LHCN-M2 (cell line): Measurements from ENCODE around the gene NCF2. TPM values are rescaled to one million over a fixed set of nuclear protein-coding genes. Genes with fewer than 3 reads are reported as not detected.

Source experiments
- total RNA-seq: library from RNA; depleted of rRNA; stranded (reverse); fragments of >200 nt; gene quantifications from 2 replicates; pipeline ENCODE4 v1.2.3, GENCODE V29; 2014; rRNA removed

The NCF2 gene
- total RNA-seq, 1 experiment from 2014 or later = 0.06 TPM

Other genes starting within 250 kb of the NCF2 start
- 1.3 and 2.4 TPM in 2 replicates for gene NMNAT2, start 172.1 kb downstream of the NCF2 start, total RNA-seq
- 18.8 and 30.1 TPM in 2 replicates for gene SMG7, start 118.0 kb downstream of the NCF2 start, total RNA-seq
- gene ARPC5, start 45.3 kb upstream of the NCF2 start, total RNA-seq = 226 and 239 TPM in 2 replicates
- gene APOBEC4, start 62.9 kb upstream of the NCF2 start, total RNA-seq = not detected in 2 replicates
- 15.7 and 17.0 TPM in 2 replicates for gene RGL1, start 214.7 kb upstream of the NCF2 start, total RNA-seq